ENCODE measurements around the gene LMF1.

GRCh38 chr16:988471-989353 is 17.9 kb upstream of the LMF1 start:
- TF ChIP-seq CTCF (IDR thresholded peaks at IDR 0.05) (no peak), POLR2A (IDR thresholded peaks at IDR 0.05) (no peak)
